GM19025 (cell line): Measurements from ENCODE around the gene FXYD1.
"Not testable (repeated sequence)": the region's sequence is repeated elsewhere in the genome, so short reads cannot be mapped to it uniquely, and the experiment has no call there.

Experiments
- ATAC-seq: cut with Tn5 transposase; IDR thresholded peaks from one replicate; pipeline ENCODE4 v1.9.1; 2021; ENCODE audit warnings: mild to moderate bottlenecking, low read depth, moderate library complexity; ENCODE audit not compliant: unreplicated experiment

Gene FXYD1

GRCh38 chr19:35140962-35141836 lies 2.6 kb downstream of the FXYD1 start:
- ATAC-seq: no peak

DNA sequence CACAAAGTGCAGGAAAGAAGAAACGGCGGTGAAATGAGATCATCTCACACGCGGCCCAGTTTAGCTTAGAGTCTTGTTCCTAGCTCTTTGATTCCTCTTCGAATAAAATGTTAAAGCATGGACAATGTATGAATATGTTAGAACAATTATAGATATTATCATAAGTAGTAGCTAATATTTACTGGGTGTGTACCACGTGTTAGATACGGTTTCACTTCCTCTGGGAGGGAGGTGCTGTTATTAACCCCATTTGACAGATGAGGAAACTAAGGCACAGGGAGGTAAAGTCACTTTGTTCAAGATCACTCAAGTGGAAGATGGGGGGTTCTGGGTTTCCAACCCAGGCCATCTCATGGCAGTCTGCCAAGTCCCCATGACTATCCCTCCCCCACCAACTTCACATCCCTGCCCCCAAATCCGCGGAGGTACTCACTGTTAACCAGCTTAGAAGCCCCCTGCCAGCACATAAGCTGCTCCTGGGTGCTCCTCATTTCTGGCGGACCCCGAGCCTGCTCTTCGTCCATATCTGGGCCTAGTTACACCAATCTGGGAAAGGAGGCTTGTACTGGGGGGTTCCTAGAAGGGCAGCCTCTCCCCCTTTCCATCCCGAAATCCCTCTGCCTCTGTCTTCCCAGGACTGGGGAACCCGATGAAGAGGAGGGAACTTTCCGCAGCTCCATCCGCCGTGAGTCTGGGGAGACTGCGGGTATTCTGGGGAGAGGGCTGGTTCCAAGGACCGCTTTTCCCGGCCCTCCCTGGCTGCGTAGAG lies 3.4 kb downstream of the FXYD1 start:
- no peak for ATAC-seq

DNA sequence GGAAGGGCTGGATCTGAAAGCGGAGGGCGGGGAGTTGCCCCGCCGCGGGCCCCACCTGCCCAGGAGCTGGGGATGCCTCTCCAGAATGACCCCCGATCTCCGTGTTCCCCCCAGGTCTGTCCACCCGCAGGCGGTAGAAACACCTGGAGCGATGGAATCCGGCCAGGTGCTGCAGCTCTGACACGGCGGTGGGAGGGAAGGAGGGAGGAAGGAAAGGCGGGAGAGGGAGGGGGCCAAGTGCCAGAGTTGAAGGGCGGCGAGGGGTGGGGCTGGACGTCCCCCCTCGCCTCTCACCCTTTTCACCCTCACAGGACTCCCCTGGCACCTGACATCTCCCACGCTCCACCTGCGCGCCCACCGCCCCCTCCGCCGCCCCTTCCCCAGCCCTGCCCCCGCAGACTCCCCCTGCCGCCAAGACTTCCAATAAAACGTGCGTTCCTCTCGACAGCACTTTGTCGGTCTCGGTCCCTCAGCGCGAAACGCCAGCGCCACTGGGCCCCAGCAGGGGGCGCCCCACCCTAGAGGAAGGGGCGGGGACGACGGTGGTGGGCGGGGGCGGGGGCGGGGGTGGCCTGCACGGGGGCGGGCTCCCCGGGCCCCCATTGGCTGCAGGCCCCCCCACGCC lies 4.1 kb downstream of the FXYD1 start:
- no peak for ATAC-seq

GRCh38 chr19:35143231-35143715 lies 4.6 kb downstream of the FXYD1 start, which contains the start of gene FXYD7:
Gene FXYD7, plus strand, starts transcription at chr19:35143255. Its CDS starts 79 bp downstream, at chr19:35143334.
- ATAC-seq: no peak

- ATAC-seq: no peak
These were observed 5.2 kb downstream of the FXYD1 start for GRCh38 chr19:35143818-35144217.

DNA sequence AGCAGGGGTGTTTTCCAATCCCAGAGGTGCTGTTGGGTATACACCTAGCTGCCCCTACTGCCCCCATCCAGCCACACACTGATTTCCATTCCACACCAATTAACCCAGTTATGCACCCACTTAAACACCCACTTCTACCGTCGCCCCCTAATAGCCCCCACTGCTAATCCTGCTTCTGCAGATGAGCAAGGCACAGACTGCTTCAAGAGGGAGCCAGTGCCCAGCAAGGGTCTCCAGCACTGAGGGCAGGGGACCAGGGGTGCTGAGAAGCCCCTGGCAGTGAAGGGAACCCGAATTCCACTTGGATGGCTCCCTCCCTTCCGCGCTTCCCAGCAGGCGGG lies 5.6 kb downstream of the FXYD1 start:
- ATAC-seq: no peak

DNA sequence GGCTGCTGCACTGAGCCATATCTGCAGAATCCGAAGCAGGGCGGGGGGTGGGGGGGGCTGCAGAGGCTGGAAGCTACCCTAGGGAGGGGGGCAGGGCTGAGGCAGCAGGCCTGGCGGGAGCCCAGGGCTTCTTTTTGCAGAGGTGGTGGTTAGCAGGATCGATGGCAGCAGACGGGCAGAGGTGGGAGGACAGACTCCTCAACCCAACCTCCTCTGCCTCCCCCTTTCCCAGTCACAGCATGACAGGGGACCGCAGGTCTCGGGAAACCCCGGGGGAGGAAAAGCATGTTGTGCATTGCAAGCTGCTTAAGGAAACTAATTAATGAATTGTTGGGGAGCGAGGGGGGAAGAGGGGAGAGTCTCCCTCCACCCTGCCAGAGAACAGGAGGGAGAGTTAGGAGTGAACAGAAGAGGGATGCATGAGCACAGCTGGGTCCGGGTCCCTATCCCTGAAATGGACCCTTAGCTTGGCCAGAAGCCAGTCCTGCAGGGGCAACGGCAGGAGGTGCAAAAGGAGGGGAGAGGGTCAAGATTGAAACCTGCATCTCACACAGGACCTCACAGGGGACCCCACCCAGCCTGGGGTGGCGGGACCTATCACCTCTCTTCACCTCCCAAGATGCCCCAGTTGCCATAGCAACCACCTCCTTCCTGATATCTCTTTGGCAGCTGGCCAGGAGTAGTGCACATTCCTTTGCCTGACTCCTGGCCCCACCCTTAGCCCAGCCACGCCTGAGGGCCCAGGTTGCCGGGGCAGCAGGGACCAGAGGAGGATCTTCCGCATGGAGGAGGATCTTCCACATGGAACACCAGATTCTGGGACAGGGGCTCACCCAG lies 6.2 kb downstream of the FXYD1 start:
- no peak for ATAC-seq

DNA sequence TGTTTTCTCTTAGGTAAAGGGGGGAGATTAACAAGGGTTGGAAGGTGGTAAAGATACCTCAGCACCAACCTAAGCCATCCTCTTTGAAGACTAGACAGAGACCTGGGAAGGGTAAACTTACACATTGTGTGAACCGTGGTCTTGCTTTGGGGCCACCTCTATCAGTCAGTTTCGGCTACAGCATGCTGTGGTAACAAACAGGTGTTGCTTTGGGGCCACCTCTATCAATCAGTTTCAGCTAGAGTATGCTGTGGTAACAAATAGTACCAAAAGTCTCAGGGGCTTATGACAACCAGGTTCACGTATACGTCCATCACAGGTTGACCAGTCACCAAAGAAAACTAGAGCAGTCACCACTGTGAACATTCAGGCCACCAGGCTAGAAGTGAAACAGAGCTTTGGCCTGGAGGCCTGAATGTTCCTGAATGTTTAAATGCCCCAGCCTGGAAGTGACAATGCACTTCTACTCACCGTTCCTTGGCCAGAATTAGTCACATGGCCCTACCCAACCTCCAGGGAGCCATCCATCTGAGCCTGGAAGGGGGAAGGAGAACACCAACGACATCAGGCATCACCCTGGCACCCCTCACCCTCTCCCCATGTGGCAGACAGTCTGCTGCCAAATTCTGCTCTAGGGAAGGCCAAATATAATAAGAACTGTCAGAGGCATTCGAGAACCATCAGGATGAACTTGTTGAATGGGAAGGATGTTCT lies 8.3 kb downstream of the FXYD1 start:
- no peak for ATAC-seq

DNA sequence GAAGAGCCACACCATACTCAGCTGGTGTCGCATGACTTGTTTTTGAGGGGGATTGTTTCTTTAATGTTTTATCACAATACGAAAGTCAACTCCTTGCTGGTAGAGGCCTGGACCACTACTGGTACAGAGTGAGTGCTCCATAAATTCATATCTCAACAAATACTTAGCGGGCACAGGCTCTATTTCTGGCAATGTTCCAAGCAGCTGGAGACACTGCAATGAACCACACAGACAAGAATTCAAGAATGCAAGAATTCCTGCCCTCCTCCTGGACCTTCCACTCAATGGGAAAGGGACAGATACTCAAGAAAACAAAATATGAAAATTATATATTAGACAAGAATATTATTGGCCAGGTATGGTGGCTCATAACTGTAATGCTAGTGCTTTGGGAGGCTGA lies 10.8 kb downstream of the FXYD1 start:
- ATAC-seq: no peak

DNA sequence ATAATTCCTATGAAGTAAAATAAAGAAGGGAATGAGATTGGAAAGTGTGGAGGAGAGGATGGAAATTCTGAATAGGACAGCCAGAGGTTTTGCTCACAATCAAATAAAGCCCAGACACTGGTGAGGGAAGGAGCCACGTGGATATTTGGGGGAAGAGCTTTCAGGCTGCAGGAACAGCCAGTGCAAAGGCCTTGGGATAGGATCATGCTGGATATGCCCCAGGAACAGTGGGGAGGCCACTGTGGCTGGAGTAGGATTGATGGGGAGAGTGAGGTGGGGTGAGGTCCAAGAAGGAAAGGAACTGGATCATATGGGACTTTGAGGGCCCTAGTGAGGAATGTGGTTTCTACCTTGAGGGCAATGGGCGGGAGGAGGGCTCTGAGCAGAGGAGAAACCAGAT lies 11.8 kb downstream of the FXYD1 start:
- ATAC-seq: no peak

GRCh38 chr19:35151273-35152065 lies 12.8 kb downstream of the FXYD1 start:
- ATAC-seq: no peak

DNA sequence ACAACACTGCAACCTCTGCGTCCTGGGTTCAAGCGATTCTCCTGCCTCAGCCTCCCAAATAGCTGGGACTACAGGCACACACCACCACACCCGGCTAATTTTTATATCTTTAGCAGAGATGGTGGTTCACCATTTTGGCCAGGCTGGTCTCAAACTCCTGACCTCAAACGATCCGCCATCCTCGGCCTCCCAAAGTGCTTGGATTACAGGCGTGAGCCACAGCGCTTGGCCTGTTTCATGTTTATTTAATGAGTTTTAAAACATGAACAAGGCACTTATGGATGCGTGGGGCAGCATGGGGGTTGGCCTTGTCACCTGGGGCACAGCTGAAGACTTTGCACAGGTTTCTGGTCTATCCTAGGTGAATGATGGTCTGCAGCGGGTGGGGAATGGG lies 14.5 kb downstream of the FXYD1 start:
- ATAC-seq: not testable (repeated sequence)

DNA sequence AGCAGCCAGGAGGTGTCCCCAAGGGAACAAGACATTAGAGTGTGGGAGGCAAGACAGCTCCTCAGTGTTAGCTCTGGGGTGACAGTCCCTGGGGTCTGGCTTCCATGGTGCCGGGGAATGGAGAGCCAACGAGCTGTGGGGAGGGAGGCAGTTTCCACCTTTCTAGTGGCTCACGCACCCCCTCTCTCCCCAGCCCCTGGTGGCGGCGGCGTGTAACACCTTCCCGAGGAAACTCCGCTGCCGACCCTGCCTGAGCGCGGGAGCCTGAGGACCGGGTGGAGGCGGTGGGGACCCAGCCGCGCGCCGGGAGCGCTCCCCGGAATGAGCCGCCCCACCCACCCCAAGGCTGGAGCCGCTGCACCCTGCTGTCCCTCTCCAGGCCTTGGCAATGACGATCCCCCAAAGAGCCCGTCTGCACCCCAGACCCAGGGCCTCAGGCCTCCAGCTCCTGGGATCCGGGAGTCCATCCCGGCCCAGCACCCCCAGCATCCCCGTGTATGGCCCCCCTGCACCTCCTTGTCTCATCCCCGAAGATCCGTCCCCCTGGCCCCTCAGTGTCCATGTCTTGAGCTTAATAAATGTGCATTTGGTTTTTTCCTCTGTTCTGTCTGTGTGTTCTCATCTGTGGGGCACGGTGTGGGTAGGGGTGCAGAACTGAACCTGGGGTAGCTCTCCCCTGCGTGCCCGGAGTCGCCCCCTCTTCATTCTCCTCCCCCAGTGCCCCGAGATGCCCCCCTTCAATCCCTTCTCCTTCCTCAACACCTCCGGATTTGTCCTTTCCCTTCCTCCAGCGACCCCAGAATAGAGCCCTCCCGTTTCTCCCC lies 15.3 kb downstream of the FXYD1 start:
- no peak for ATAC-seq

DNA sequence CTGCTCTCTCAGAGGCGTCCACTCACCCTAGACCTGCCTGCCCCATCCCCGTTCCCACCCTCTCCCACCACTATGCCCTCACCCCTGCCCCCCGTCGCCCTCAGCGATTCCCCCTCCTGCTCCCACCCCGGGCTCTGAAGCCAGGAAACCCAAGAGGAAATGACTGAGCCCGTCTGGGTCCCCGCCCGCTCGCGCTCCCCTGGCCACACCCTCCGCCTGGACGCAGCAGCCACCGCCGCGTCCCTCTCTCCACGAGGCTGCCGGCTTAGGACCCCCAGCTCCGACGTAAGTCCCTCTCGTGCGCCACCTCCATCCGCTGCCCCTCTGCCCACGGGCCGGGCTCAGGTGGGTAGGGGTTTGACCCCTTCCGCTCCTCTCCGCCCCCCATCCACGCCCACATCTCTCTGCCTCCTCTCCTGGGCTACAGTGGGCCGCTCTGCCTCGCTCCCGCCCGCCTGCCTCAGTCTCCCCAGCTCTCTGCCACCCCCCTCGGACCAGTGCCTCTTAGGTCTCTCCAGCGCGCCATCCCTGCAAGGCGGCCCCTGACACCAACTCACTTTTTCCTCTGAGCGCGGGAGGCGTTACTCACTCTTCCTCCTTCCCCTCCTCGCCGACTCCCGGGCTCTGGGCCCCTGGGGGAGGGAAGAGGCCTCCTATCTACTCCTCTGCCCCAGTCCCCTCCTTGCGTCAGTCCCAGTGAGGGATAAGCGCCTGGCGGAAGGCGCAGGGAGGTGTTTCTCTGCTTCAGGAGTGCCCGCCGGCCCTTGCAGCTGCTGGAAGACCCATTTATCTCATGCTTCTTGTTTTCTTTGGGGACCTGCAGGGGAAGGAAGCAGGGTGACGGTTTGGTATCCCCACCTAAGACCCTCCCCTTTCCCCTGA lies 16.1 kb downstream of the FXYD1 start, which contains the start of gene FXYD5:
Gene FXYD5, plus strand, starts transcription at position 211 of the 882 bp plus-strand sequence. CDS start 816 bp downstream, outside the sequence.
- ATAC-seq: no peak

DNA sequence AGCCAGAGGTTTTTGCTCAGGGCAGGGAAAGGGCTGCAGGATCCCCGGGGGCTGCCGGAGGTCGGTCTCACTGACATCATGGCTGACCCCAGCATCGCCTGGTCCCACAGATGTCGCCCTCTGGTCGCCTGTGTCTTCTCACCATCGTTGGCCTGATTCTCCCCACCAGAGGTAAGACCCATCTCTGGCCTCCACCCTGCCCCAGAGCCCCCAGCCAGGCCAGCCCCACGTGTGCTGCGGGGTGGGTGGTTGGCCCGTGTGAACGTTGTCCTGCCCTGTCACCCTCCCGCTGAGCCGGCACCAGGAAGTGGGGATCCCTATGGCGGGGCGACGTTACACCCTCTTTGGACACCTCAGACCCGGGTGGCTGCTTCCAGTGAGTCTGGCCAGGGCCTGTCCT lies 16.8 kb downstream of the FXYD1 start:
- ATAC-seq: no peak

DNA sequence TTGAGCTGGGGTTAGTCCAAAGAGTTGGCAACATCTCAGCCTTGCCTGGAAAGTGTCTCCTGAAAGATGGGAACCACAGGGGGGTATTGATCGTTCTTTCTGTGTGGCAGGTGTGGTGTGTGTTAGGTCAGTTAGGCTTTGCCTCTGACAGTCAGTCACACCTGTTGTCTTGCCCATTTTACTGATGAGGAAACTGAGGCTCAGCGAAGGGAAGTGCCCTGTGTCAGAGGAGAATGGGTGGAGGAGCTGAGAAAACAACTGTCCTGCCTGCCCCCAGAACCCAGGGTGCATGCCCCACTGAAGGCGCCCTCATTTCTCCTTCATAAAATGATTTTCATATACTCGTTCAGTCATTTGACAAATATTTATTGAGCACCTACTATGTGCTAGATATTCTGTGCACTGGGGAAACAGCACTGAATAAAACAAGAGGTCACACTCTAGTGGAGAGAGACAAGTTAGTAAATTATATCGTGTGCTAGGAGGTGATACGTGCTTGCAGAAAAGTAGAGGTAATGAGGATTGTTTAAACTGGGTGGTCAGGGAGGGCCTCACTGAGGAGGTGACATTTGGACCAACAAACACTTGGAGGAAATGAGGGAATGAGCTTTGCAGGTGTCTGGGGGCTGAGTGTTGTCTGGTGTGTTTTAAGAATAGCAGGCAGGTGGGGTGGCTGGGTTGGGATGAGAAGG lies 17.5 kb downstream of the FXYD1 start:
- ATAC-seq: no peak
